Fibroblast of the aortic adventitia (primary cell): ENCODE measurements around the gene TLCD3A. TPM values are rescaled to one million over a fixed set of nuclear protein-coding genes. Genes with fewer than 3 reads are reported as not detected.
A peak's percentile ranks its signal among the peaks of the same experiment; 100 is the strongest.
"Not testable (repeated sequence)": the region's sequence is repeated elsewhere in the genome, so short reads cannot be mapped to it uniquely, and the experiment has no call there.

Experiments
- DNase-seq: peaks from one replicate; pipeline ENCODE4 v3.0.0-alpha.2; 2010; ENCODE audit warnings: low read depth
- H3K4me3 ChIP-seq: 2 replicates; pipeline ENCODE4 v1.5.1; 2011; ENCODE audit warnings: low read depth, mild to moderate bottlenecking, control low read depth, low read length, moderate library complexity
- total RNA-seq: library from RNA; depleted of rRNA; stranded (reverse); fragments of >200 nt; gene quantifications from 2 replicates; pipeline ENCODE4 v1.2.3, GENCODE V29; 2012; ENCODE audit warnings: low replicate concordance
- TF ChIP-seq, protein P1 (sequence below): IDR thresholded peaks from 2 replicates; pipeline ENCODE4 v1.5.1; 2011; ENCODE audit warnings: mild to moderate bottlenecking, low read length, control low read depth, inconsistent platforms; ENCODE audit not compliant: insufficient read depth

TLCD3A gene
- total RNA-seq, 1 donor, result 27.5 TPM

DNA sequence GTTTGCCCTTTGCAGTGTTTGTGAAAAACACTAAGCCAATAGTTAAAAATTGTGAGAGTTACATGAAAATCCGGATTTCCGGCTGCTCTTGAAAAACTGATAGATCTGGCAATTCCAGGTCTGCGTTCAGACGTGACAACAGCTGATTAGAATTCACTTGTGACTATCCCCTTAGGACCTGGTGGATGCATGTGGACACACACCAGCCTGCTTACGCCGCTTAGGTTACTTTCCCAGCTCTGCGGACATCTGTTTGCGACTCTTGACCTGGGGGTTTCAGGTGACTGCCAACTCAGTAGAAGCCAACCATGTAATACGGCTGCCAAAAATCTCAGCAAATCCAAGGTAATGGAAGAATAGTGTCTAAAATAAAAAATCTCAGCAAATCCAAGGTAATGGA is 42.0 kb upstream of the TLCD3A start:
- no peak overlapping the region for H3K4me3 ChIP-seq
- no peak for DNase-seq
- TF ChIP-seq, protein P1, sequence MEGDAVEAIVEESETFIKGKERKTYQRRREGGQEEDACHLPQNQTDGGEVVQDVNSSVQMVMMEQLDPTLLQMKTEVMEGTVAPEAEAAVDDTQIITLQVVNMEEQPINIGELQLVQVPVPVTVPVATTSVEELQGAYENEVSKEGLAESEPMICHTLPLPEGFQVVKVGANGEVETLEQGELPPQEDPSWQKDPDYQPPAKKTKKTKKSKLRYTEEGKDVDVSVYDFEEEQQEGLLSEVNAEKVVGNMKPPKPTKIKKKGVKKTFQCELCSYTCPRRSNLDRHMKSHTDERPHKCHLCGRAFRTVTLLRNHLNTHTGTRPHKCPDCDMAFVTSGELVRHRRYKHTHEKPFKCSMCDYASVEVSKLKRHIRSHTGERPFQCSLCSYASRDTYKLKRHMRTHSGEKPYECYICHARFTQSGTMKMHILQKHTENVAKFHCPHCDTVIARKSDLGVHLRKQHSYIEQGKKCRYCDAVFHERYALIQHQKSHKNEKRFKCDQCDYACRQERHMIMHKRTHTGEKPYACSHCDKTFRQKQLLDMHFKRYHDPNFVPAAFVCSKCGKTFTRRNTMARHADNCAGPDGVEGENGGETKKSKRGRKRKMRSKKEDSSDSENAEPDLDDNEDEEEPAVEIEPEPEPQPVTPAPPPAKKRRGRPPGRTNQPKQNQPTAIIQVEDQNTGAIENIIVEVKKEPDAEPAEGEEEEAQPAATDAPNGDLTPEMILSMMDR, result no peak

DNA sequence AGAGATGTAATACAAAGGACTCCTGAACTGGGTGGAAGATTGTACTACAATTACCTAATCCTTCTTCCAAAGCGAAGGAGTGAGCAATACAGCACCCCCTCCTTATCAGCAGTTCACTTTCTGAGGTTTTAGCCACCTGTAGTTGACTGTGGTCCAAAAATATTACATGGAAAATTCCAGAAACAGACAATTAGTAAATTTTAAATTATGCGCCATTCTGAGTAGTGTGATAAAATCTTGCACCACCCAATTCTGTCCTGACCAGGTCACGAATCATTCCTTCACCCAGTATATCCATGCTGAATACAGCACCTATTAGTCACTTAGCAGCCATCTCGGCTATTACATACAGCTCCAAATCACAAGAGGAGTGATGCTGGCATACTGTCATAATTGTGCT is 41.0 kb upstream of the TLCD3A start:
- peak; percentile 67 for DNase-seq
- H3K4me3 ChIP-seq, result no peak overlapping the region
- TF ChIP-seq, protein P1, result no peak

DNA sequence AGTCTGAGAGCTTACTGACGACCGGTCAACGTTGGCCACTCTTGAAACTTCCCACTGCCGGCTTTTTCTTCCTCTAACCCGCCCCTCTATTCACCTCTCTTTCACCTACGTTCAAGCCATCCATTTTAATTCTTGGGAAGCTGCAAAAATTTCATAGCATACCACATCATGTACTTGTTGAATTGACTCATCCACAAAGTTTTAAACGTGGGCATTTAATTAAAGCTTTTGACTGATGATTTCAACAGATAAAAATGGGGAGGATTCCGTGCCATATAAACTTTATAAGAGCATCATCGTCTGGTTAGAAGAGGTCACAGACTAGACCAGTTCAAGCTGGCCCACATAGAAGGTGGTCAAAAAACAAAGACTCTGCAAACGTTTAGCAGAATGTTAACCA is 40.3 kb upstream of the TLCD3A start:
- H3K4me3 ChIP-seq, result no peak overlapping the region
- DNase-seq, result peak; percentile 45

DNA sequence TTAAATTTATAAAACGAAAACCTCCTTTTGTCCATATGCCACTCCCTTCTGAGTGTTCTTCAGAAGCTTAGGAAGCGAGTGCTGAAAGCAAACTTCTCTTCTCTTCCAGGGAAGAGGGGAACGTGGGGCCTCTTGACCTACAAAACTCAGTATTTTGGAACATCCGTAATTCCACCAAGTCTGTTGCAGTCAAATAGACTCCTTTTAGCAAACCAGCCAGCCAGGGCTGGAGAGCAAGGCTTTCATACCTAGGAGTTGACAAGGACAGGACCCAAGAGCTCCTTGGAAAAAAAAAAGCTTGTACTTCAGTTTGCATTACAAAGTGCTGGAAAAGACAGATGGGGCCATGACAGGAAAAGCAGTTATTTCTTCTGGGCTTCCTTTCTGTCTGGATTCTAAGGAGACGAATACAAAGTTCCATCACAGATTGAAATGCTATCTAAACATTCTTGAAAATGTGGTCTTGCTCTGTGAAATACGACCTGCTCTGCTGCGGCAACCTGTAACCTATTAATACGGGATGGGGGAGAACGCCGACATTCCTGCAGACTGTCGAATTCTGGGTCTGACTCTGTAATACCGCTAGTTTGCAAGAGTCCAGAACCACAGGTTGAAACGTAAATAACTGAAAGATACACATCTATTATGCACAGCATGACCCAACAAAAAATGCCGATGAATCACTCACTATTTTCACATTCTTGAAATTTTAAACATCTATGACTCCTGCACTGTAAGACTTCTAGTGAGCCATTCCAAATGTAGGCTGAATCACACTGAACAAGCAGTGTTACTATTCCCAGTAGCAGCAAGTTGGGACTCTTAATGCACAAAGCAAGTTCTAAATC is 38.4 kb upstream of the TLCD3A start:
- TF ChIP-seq, protein P1, result no peak
- peak overlapping the region; percentile 34 for H3K4me3 ChIP-seq
- DNase-seq, result peak; percentile 96

More for the DNA sequence above, 40.3 kb upstream of the TLCD3A start:
- TF ChIP-seq, protein P1, result no peak

DNA sequence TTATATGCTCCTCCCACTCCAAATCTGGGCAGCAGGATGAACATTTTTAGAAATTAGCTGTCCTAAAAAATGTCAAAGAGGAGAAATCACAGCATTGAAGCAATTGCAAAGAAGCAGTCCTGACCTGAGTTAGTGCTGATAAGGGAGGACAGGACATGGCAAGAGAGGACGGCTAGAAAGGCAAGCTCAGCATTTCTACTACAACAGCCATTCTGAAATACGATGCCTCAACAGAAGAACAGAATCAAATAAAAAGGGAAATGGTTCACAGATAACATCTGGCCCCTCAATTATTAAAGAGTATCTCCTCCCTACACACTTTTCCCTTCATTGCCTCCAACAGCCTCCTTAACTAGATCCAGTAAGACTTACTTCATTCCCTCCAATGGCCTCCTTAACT is 36.0 kb upstream of the TLCD3A start:
- DNase-seq, result no peak
- TF ChIP-seq, protein P1, result no peak
- no peak overlapping the region for H3K4me3 ChIP-seq

DNA sequence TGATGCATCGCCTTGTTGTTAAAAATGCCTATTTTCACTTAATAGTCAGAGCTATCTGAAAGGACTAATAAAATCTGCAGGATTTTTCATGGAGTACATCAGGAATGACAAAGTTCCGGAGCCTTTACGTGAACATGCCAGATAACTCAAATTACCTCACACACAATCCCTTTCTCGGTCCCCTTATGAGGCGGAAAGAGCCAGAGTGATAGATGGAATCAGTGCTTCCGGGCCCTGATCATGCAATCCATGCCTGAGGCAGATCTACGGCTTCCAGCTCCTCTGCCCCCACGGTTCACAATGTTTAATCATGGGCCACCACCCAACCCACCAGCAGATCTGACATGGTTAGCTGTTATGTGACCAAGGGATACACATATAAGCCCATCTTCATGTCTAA is 34.7 kb upstream of the TLCD3A start:
- no peak overlapping the region for H3K4me3 ChIP-seq
- no peak for DNase-seq
- TF ChIP-seq, protein P1, result no peak

DNA sequence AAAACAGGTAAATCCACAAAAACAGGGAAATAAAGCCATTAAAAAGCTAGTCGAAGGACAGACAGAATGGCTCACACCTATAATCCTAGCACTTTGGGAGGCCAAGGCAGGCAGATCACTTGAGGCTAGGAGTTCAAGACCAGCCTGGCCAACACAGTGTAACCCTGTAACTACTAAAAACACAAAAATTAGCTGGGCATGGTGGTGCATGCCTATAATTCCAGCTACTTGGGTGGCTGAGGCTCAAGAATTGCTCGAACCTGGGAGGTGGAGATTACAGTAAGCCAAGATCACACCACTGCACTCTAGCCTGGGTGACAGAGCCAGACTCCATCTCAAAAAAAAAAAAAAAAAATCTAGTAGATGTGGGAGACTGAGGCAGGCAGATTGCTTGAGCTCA is 34.3 kb upstream of the TLCD3A start:
- DNase-seq, H3K4me3 ChIP-seq: not testable (repeated sequence)
